Stimulated activated CD4-positive, alpha-beta T cell treated with anti-CD3 and anti-CD28 coated beads, Interleukin-12 subunit alpha, Interleukin-12 subunit beta, amount 100 ng/mL, for 24 hours (primary cell): ENCODE results near the gene ACTG1.

Experiments
- DNase-seq, 2 experiments: peaks; one replicate each; pipeline ENCODE4 v3.0.0-alpha.2; 2020; ENCODE audit warnings: low read depth in 2 of 2

The ACTG1 gene

GRCh38 chr17:81498953-81499600 lies 13.5 kb downstream of the ACTG1 start:
- DNase-seq, result no peak

- DNase-seq, result no peak
Observed at GRCh38 chr17:81494626-81495377, 17.8 kb downstream of the ACTG1 start.

GRCh38 chr17:81493198-81494038 lies 19.2 kb downstream of the ACTG1 start:
- DNase-seq, result no peak

- no peak for DNase-seq
Observed at GRCh38 chr17:81492706-81493105, 19.9 kb downstream of the ACTG1 start.

- DNase-seq, result no peak
Observed at GRCh38 chr17:81492202-81492601, 20.4 kb downstream of the ACTG1 start.

GRCh38 chr17:81491761-81492160 lies 20.8 kb downstream of the ACTG1 start:
- DNase-seq, result no peak

GRCh38 chr17:81491181-81491581 lies 21.4 kb downstream of the ACTG1 start:
- no peak for DNase-seq

GRCh38 chr17:81489998-81490992 lies 22.3 kb downstream of the ACTG1 start:
- DNase-seq, result no peak

GRCh38 chr17:81489012-81489997 lies 23.3 kb downstream of the ACTG1 start:
- no peak for DNase-seq

- DNase-seq, result no peak
Observed at GRCh38 chr17:81488276-81488860, 24.2 kb downstream of the ACTG1 start.

- DNase-seq, result peak; percentile 57 to 74
Observed at GRCh38 chr17:81487487-81488275, 24.9 kb downstream of the ACTG1 start.

GRCh38 chr17:81487089-81487486 lies 25.5 kb downstream of the ACTG1 start:
- no peak for DNase-seq

GRCh38 chr17:81486199-81486810 lies 26.3 kb downstream of the ACTG1 start:
- no peak for DNase-seq

- peak; percentile 81 to 83 for DNase-seq
Observed at GRCh38 chr17:81484195-81484979, 28.2 kb downstream of the ACTG1 start.

GRCh38 chr17:81483862-81484194 lies 28.8 kb downstream of the ACTG1 start:
- DNase-seq, result no peak

- DNase-seq, result no peak
Observed at GRCh38 chr17:81483085-81483861, 29.3 kb downstream of the ACTG1 start.

GRCh38 chr17:81482673-81483072 lies 29.9 kb downstream of the ACTG1 start:
- DNase-seq, result no peak
